H1 (cell line): ENCODE measurements around the gene ZMYND10. TPM values are rescaled to one million over a fixed set of nuclear protein-coding genes. Genes with fewer than 3 reads are reported as not detected.

Source experiments
- CTCF ChIA-PET: fragments of 300-600 bp; sonication (Branson Sonifier 250); formaldehyde crosslinking; loops from one replicate; lab custom pipeline; 2021; ENCODE audit not compliant: partially characterized antibody; lab: Charles Lee
- POLR2A ChIA-PET: fragments of 300-600 bp; sonication (Branson Sonifier 250); formaldehyde crosslinking; loops from one replicate; lab custom pipeline; 2021; ENCODE audit warnings: inconsistent platforms; ENCODE audit not compliant: partially characterized antibody; lab: Charles Lee
- DNase-seq, 2 experiments: peaks; one replicate each; pipeline versions ENCODE4 v3.0.0 to v3.0.0-alpha.2; 2010 to 2022; ENCODE audit warnings: low spot score in 2 of 2, low read depth in 1 of 2, mixed read lengths in 1 of 2
- FAIRE-seq: peaks from 2 replicates; lab custom pipeline; 2011; peaks lifted over from hg19 to GRCh38; lab: Jason Lieb, UNC
- H2AFZ ChIP-seq: 2 replicates; pipeline ENCODE4 v1.8.1; 2012; ENCODE audit warnings: low read length, inconsistent platforms
- H2AK5ac ChIP-seq: 2 replicates; pipeline ENCODE4 v1.6.1; 2013; ENCODE audit warnings: low read depth, low read length
- H2BK120ac ChIP-seq: replicated peaks from 2 replicates; pipeline ENCODE3; 2013; ENCODE audit warnings: low read depth, low read length, inconsistent platforms
- H2BK12ac ChIP-seq: 2 replicates; pipeline ENCODE4 v1.6.1; 2013; ENCODE audit warnings: low read depth, low read length
- H2BK15ac ChIP-seq: 2 replicates; pipeline ENCODE4 v1.6.1; 2013; ENCODE audit warnings: low read length
- H2BK20ac ChIP-seq: 2 replicates; pipeline ENCODE4 v1.6.1; 2013; ENCODE audit warnings: low read length
- H2BK5ac ChIP-seq: 2 replicates; pipeline ENCODE4 v1.6.1; 2013; ENCODE audit warnings: low read depth, low read length
- H3K14ac ChIP-seq: 2 replicates; pipeline ENCODE4 v1.6.1; 2013; ENCODE audit warnings: inconsistent platforms; ENCODE audit not compliant: insufficient read length
- H3K18ac ChIP-seq: 2 replicates; pipeline ENCODE4 v1.6.1; 2013; ENCODE audit warnings: low read length; ENCODE audit errors: extremely low read depth
- H3K23ac ChIP-seq: 2 replicates; pipeline ENCODE4 v1.6.1; 2013; ENCODE audit warnings: inconsistent platforms; ENCODE audit not compliant: insufficient read length
- H3K23me2 ChIP-seq: 2 replicates; pipeline ENCODE4 v1.6.1; 2013; ENCODE audit warnings: low read depth, low read length
- H3K27ac ChIP-seq: 2 replicates; pipeline ENCODE4 v1.6.1; 2011; ENCODE audit warnings: low read depth, low read length, inconsistent platforms
- H3K27me3 ChIP-seq, 4 experiments: replicated peaks in 1 of 4; 1 replicate in 1 of 4; 2 replicates in 3 of 4; pipeline versions ENCODE4 v1.6.1 to v1.8.1; 2011 to 2013; ENCODE audit warnings: low read length in 3 of 4, mild to moderate bottlenecking in 3 of 4, inconsistent platforms in 2 of 4, mixed read lengths in 2 of 4, moderate library complexity in 1 of 4; ENCODE audit not compliant: control insufficient read depth in 3 of 4, insufficient read depth in 3 of 4; ENCODE audit errors: extremely low read depth in 1 of 4
- H3K36me3 ChIP-seq, 4 experiments: 2 replicates each; pipeline versions ENCODE4 v1.6.1 to v1.8.1; 2011 to 2013; ENCODE audit warnings: mild to moderate bottlenecking in 4 of 4, low read length in 3 of 4, moderate library complexity in 2 of 4, control low read depth in 1 of 4, inconsistent platforms in 1 of 4; ENCODE audit not compliant: insufficient read depth in 4 of 4, control insufficient read depth in 2 of 4
- H3K4ac ChIP-seq: replicated peaks from 2 replicates; pipeline ENCODE3; 2013; ENCODE audit warnings: low read length, low read depth, mixed read lengths, inconsistent platforms; ENCODE audit not compliant: insufficient read length
- H3K4me1 ChIP-seq, 4 experiments: replicated peaks in 1 of 4; 1 replicate in 1 of 4; 2 replicates in 3 of 4; pipeline versions ENCODE4 v1.6.1 to v1.8.1; 2011 to 2013; ENCODE audit warnings: low read length in 3 of 4, inconsistent platforms in 2 of 4, mixed read lengths in 1 of 4; ENCODE audit not compliant: insufficient read depth in 4 of 4, control insufficient read depth in 3 of 4
- H3K4me2 ChIP-seq, 2 experiments: 2 replicates each; pipeline versions ENCODE4 v1.6.1 to v1.8.1; 2011 to 2013; ENCODE audit warnings: low read depth in 2 of 2, low read length in 2 of 2, control low read depth in 1 of 2, inconsistent platforms in 1 of 2, mild to moderate bottlenecking in 1 of 2; ENCODE audit not compliant: insufficient read depth in 1 of 2
- H3K4me3 ChIP-seq, 4 experiments: fragments of 200-600, 300-600 bp in 1 of 4; sonication (generic), shearing (Covaris generic), sonication (Bioruptor Twin) in 1 of 4; 2 replicates each; pipeline versions ENCODE4 v1.5.1 to v1.8.1; 2011 to 2016; ENCODE audit warnings: low read length in 4 of 4, low read depth in 3 of 4, control low read depth in 2 of 4, inconsistent platforms in 2 of 4, mild to moderate bottlenecking in 2 of 4, mixed read lengths in 1 of 4, moderate library complexity in 1 of 4; ENCODE audit not compliant: insufficient read depth in 2 of 4; ENCODE audit errors: extremely low read depth in 1 of 4
- H3K56ac ChIP-seq: replicated peaks from 2 replicates; pipeline ENCODE3; 2013; ENCODE audit warnings: low read depth, mild to moderate bottlenecking, mixed read lengths, low read length, inconsistent platforms; ENCODE audit not compliant: insufficient read length
- H3K79me1 ChIP-seq: 2 replicates; pipeline ENCODE4 v1.6.1; 2013; ENCODE audit warnings: low read depth, low read length, control low read depth
- H3K79me2 ChIP-seq, 2 experiments: 2 replicates each; pipeline versions ENCODE4 v1.6.1 to v1.8.1; 2012 to 2013; ENCODE audit warnings: low read length in 2 of 2, mild to moderate bottlenecking in 2 of 2, inconsistent platforms in 1 of 2; ENCODE audit not compliant: insufficient read depth in 2 of 2, control insufficient read depth in 1 of 2
- H3K9ac ChIP-seq, 4 experiments: replicated peaks in 1 of 4; 1 replicate in 1 of 4; 2 replicates in 3 of 4; pipeline versions ENCODE4 v1.6.1 to v1.8.1; 2011 to 2013; ENCODE audit warnings: low read depth in 3 of 4, low read length in 3 of 4, control low read depth in 2 of 4, mild to moderate bottlenecking in 2 of 4, moderate library complexity in 2 of 4, inconsistent platforms in 1 of 4; ENCODE audit errors: extremely low read depth in 1 of 4
- H3K9me3 ChIP-seq, 2 experiments: 2 replicates each; pipeline versions ENCODE4 v1.6.1 to v1.8.1; 2012 to 2013; ENCODE audit warnings: mild to moderate bottlenecking in 2 of 2, moderate library complexity in 2 of 2, control low read depth in 1 of 2, inconsistent platforms in 1 of 2, low read depth in 1 of 2, low read length in 1 of 2, mixed read lengths in 1 of 2; ENCODE audit not compliant: insufficient read depth in 2 of 2
- H4K20me1 ChIP-seq, 2 experiments: replicated peaks in 1 of 2; 2 replicates each; pipeline versions ENCODE3 to v1.8.1; 2011 to 2013; ENCODE audit warnings: inconsistent platforms in 2 of 2, low read length in 2 of 2, mild to moderate bottlenecking in 1 of 2; ENCODE audit not compliant: insufficient read depth in 2 of 2, control insufficient read depth in 1 of 2
- H4K5ac ChIP-seq: 2 replicates; pipeline ENCODE4 v1.6.1; 2013; ENCODE audit warnings: low read length, low read depth, mixed read lengths, inconsistent platforms; ENCODE audit not compliant: insufficient read length
- H4K8ac ChIP-seq: 2 replicates; pipeline ENCODE4 v1.8.0; 2013; ENCODE audit warnings: mild to moderate bottlenecking, moderate library complexity, low read length, inconsistent platforms; ENCODE audit not compliant: insufficient read depth; ENCODE audit errors: extremely low read depth
- H4K91ac ChIP-seq: replicated peaks from 2 replicates; pipeline ENCODE3; 2013; ENCODE audit warnings: low read length, mixed read lengths, inconsistent platforms; ENCODE audit not compliant: insufficient read length
- CREB1 ChIP-seq: IDR thresholded peaks from 2 replicates; pipeline ENCODE4 v1.6.1; 2012; ENCODE audit warnings: inconsistent platforms
- JUND ChIP-seq: IDR thresholded peaks from 2 replicates; pipeline ENCODE4 v1.6.1; 2011; ENCODE audit warnings: mild to moderate bottlenecking, improper control_type of control experiment, low read length
- KDM5A ChIP-seq: fragments of 200-600 bp; IDR thresholded peaks from 2 replicates; pipeline ENCODE4 v1.7.1; 2012; ENCODE audit warnings: mild to moderate bottlenecking, low read length, inconsistent platforms, mixed read lengths
- RAD21 ChIP-seq, 2 experiments: IDR thresholded peaks in 1 of 2; conservative IDR thresholded peaks in 1 of 2; 2 replicates each; pipeline ENCODE4 v1.6.1; 2011; ENCODE audit warnings: low read depth in 2 of 2, low read length in 2 of 2, improper control_type of control experiment in 1 of 2, inconsistent platforms in 1 of 2, mild to moderate bottlenecking in 1 of 2, moderate library complexity in 1 of 2
- SP1 ChIP-seq: IDR thresholded peaks from 2 replicates; pipeline ENCODE4 v1.6.1; 2011; ENCODE audit warnings: low read depth, low read length
- WGBS, 2 experiments: shearing (Covaris generic) in 1 of 2; methylation state at CpG; one replicate each; pipeline versions ENCODE4 v1.1.6 to v1.1.7; 2013 to 2015; ENCODE audit warnings: low lambda C conversion rate in 2 of 2, mixed read lengths in 2 of 2, inconsistent platforms in 1 of 2, low coverage in 1 of 2, missing lambda C conversion rate in 1 of 2; ENCODE audit not compliant: insufficient replicate concordance in 2 of 2, insufficient coverage in 1 of 2, insufficient read length in 1 of 2; ENCODE audit errors: extremely low coverage in 1 of 2, missing lambda C conversion rate in 1 of 2; 5-methylcytosine and 5-hydroxymethylcytosine counted together
- polyA plus RNA-seq, 7 experiments: library from polyadenylated mRNA; depleted of rRNA in 3 of 7; stranded (reverse) in 5 of 7; unstranded in 2 of 7; fragments of >200 nt in 5 of 7; fragments of 200-250 nt in 2 of 7; gene quantifications; 1 replicate in 5 of 7; 2 replicates in 1 of 7; 4 replicates in 1 of 7; pipeline versions ENCODE4 v1.2.1 to v1.2.3, GENCODE V29; 2011 to 2013; ENCODE audit warnings: missing spikeins in 2 of 7, mixed read lengths in 2 of 7
- total RNA-seq: library from RNA; stranded (reverse); fragmentation: NEBNext Ultra II Directional; extraction: Animal tissue kit (Norgen Biotek cat#: 25700); gene quantifications from 2 replicates; pipeline ENCODE4 v1.2.1, GENCODE V29; 2021
- TF ChIP-seq, protein P1 (sequence below): IDR thresholded peaks from 2 replicates; pipeline ENCODE4 v1.6.1; 2012; ENCODE audit warnings: inconsistent platforms
- TF ChIP-seq, protein P2 (sequence below): IDR thresholded peaks from 2 replicates; pipeline ENCODE4 v1.6.1; 2011; ENCODE audit warnings: low read depth, mild to moderate bottlenecking, low read length; ENCODE audit not compliant: insufficient read depth
- TF ChIP-seq, protein P3 (sequence below), 3 experiments: IDR thresholded peaks; 1 replicate in 2 of 3; 2 replicates in 1 of 3; pipeline versions ENCODE4 v1.5.1 to v1.6.1; 2011; ENCODE audit warnings: low read length in 3 of 3, mild to moderate bottlenecking in 3 of 3, inconsistent platforms in 2 of 3, low read depth in 1 of 3, moderate library complexity in 1 of 3; ENCODE audit not compliant: insufficient read depth in 1 of 3; ENCODE audit errors: control extremely low read depth in 1 of 3

The ZMYND10 gene
- total and polyA plus RNA-seq, 2 of the 8 experiments (the other 6 are each of a cell fraction or from before 2014, with no cell fraction given): 0.56 to 0.79 TPM

DNA sequence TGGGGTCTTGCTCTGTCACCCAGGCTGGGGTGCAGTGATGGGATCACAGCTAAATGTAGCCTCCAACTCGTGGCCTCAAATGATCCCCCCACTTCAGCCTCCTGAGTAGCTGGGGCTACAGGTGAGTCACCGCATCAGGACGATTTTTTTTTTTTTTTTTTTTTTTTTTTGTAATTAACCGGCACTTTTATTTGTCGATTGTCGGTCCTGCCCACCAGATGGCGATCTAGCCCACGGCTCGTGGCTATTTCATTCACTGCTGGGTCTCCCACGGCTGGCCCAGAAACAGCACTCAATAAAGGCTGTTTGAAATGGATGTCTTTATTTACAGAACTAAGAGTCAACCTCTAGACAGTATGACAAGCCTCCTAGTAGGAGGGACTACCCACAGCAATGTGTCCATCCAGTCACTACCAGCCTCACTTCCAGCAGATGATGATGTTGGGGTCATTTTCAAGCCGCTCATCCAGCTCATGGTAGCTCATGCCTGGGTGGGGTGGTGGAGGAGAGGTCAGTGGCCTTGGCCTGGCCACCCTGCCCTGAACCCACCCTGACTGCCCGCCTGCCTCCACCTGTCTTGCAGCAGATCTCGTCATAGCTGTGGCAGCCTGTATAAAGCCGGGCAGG is 1.8 kb upstream of the ZMYND10 start:
- TF ChIP-seq, protein P1, sequence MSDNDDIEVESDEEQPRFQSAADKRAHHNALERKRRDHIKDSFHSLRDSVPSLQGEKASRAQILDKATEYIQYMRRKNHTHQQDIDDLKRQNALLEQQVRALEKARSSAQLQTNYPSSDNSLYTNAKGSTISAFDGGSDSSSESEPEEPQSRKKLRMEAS: 0 out of 2 replicates have a peak, but pooled peaks have one; percentile 15
- 0 out of 2 replicates have a peak, but pooled peaks have one; percentile 36 for TF ChIP-seq CREB1
- TF ChIP-seq JUND: peak; percentile 85
- TF ChIP-seq SP1: no peak
- TF ChIP-seq, protein P2, sequence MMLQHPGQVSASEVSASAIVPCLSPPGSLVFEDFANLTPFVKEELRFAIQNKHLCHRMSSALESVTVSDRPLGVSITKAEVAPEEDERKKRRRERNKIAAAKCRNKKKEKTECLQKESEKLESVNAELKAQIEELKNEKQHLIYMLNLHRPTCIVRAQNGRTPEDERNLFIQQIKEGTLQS: 0 out of 2 replicates have a peak, but pooled peaks have one; percentile 5
- TF ChIP-seq KDM5A: no peak
- TF ChIP-seq RAD21 (IDR thresholded peaks at IDR 0.05 in 1 of 2, conservative IDR thresholded peaks at IDR 0.05 in 1 of 2; ENCODE audit: low read depth in 2 of 2, low read length in 2 of 2): peak; percentile 76 to 80
- TF ChIP-seq, protein P3, sequence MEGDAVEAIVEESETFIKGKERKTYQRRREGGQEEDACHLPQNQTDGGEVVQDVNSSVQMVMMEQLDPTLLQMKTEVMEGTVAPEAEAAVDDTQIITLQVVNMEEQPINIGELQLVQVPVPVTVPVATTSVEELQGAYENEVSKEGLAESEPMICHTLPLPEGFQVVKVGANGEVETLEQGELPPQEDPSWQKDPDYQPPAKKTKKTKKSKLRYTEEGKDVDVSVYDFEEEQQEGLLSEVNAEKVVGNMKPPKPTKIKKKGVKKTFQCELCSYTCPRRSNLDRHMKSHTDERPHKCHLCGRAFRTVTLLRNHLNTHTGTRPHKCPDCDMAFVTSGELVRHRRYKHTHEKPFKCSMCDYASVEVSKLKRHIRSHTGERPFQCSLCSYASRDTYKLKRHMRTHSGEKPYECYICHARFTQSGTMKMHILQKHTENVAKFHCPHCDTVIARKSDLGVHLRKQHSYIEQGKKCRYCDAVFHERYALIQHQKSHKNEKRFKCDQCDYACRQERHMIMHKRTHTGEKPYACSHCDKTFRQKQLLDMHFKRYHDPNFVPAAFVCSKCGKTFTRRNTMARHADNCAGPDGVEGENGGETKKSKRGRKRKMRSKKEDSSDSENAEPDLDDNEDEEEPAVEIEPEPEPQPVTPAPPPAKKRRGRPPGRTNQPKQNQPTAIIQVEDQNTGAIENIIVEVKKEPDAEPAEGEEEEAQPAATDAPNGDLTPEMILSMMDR (IDR thresholded peaks at IDR 0.05; ENCODE audit: control extremely low read depth in 1 of 3, insufficient read depth in 1 of 3, low read depth in 1 of 3, low read length in 3 of 3): peak in 2 of 3 experiments; percentile 47 to 69; a peak in 3 of 4 replicates
- peaks cover 17% of the 10 kb centered on the region for H3K23me2 ChIP-seq
- H3K23ac ChIP-seq: no peak overlapping the region
- no peak overlapping the region for H3K27ac ChIP-seq
- no peak overlapping the region for H2AFZ ChIP-seq
- no peaks in the 10 kb centered on the region for H3K9me3 ChIP-seq
- H2AK5ac ChIP-seq: no peak overlapping the region; the same call in 1 of the 2 replicates
- ChIA-PET POLR2A (interaction anchor here (0.7 to 5.3 kb wide), 6 partner anchors 10 to 1327 kb away, joined by 3 to 22 read pairs (median 6); partner anchors contain the start of genes IFRD2 and TUSC2), CTCF (interaction anchor here (0.6 to 13.4 kb wide), 34 partner anchors 10 to 786 kb away, joined by 3 to 136 read pairs (median 4); partner anchors contain the start of genes HYAL2, HYAL3, IFRD2 and NAA80)
- peaks cover 0 to 16% (median 10%) of the 10 kb centered on the region in 4 experiments; a peak in 5 of 7 replicates for H3K4me1 ChIP-seq
- no peak overlapping the region for H2BK15ac ChIP-seq
- H3K4ac ChIP-seq: no peak overlapping the region
- no peak overlapping the region for H2BK12ac ChIP-seq
- H4K8ac ChIP-seq: no peak overlapping the region
- WGBS, 2 experiments: 35% methylated on average over 12 of the region's 14 CpGs; no CpG with 5 or more reads in 1 of the 2 experiments
- H2BK20ac ChIP-seq: no peak overlapping the region
- H2BK5ac ChIP-seq: no peak overlapping the region
- H3K79me1 ChIP-seq: no peaks in the 10 kb centered on the region
- H3K18ac ChIP-seq: no peak overlapping the region
- H3K4me3 ChIP-seq: no peak overlapping the region
- no peak overlapping the region for H3K4me2 ChIP-seq
- no peak overlapping the region for H2BK120ac ChIP-seq
- H4K91ac ChIP-seq: no peak overlapping the region
- FAIRE-seq: peak; percentile 79
- H4K5ac ChIP-seq: no peak overlapping the region
- H4K20me1 ChIP-seq: peaks cover 3% of the 10 kb centered on the region in 2 experiments
- H3K14ac ChIP-seq: no peak overlapping the region
- no peaks in the 10 kb centered on the region for H3K79me2 ChIP-seq
- no peak overlapping the region for H3K56ac ChIP-seq
- H3K36me3 ChIP-seq: peaks cover 0 to 3% (median 0%) of the 10 kb centered on the region in 4 experiments; a peak in 2 of 8 replicates
- H3K27me3 ChIP-seq: peaks cover 3 to 26% (median 19%) of the 10 kb centered on the region in 4 experiments
- DNase-seq: no peak
- no peak overlapping the region for H3K9ac ChIP-seq
